ENCODE results near the gene BSND.

BSND gene

DNA sequence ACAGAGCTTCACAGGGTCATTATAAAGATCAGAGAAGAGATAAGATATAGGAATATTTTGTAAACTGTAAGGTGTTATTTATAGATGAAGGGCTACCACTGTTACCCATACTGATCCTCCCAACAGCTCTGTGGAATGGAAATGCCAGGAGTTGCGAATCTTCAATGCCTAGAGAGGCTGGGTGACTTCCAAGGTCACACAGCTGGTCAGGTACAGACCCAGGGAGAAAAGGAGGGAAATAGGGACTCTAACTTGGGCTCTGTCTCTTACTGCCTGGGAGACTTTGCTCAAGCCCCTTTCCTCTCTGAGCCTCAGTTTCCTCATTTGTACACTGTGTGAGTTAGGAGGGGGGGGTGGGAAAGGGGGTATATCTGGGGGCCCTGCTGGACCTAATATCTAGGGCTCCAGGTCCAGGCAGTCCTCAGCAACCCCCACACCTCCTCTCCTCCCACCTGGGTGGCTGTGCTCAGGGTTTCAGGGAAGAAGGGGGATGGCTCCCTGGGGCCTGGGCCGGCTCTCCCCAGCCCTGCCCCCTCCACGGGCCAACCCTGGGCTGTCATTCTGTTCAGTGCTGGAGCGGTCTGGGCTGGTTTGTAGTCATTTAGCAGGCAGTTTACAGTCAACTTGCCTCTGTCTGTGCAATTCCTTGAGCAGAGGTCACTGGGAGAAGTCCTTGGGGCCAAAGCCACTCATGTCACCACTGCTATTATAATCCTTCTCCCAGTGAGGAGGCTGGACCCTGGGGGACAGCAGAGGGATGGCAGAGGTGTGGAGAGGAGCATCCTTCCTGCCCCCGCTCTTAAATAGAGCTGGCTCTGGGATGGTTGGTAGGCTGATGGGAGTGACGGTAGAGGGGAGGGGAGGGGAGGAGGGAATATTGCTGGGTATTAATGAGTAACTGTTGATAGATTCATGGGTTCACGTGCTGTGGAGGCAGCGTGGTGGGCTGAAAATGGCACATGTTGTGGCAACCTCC is 1.7 kb downstream of the BSND start:
- H3K27me3 ChIP-seq (ENCODE audit: control insufficient read depth, insufficient read depth, low read length, poor library complexity, severe bottlenecking) = peaks cover 46% of the 10 kb centered on the region
- no peaks in the 10 kb centered on the region for H3K9me3 ChIP-seq (ENCODE audit: control insufficient read depth, low read length)
- H3K4me1 ChIP-seq (ENCODE audit: control insufficient read depth, insufficient read depth, low read length) = peaks cover under 1% of the 10 kb centered on the region
- no peak overlapping the region for H3K4me3 ChIP-seq (ENCODE audit: insufficient read depth, low read depth, low read length)
- no peak overlapping the region for H3K27ac ChIP-seq (ENCODE audit: insufficient read depth, low read depth, low read length, poor library complexity, severe bottlenecking)
- 68 to 69% methylated on average over 8 of the region's 8 CpGs for WGBS, 2 experiments
- no peaks in the 10 kb centered on the region for H3K36me3 ChIP-seq (ENCODE audit: control insufficient read depth, insufficient read depth, low read length)

DNA sequence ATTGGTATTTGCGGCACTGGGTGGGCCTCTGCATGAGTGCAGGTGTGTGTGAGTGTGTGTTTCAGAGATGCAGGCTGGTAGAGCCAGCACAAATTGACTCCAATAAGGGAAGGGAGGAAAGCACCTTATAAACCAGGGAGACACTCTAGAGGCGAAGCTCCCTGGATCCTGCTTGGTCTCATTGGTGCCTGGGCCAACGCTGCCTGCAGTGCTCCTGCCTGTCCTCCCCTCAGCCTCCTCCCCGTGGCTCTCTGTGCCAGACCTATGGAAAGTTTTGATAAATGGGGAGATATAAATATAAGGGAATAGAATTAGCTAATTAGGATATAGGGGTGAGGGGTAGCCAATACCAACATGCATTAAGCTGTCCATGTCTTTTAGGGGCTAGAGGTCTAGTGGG is 2.6 kb downstream of the BSND start:
- Histone ChIP-seq H3K27ac (ENCODE audit: insufficient read depth, low read depth, low read length, poor library complexity, severe bottlenecking) (no peak overlapping the region), H3K4me1 (ENCODE audit: control insufficient read depth, insufficient read depth, low read length) (no peaks in the 10 kb centered on the region), H3K27me3 (ENCODE audit: control insufficient read depth, insufficient read depth, low read length, poor library complexity, severe bottlenecking) (peaks cover 38% of the 10 kb centered on the region), H3K9me3 (ENCODE audit: control insufficient read depth, low read length) (no peaks in the 10 kb centered on the region), H3K36me3 (ENCODE audit: control insufficient read depth, insufficient read depth, low read length) (no peaks in the 10 kb centered on the region), H3K4me3 (ENCODE audit: insufficient read depth, low read depth, low read length) (no peak overlapping the region)
- 95 to 100% methylated on average over 4 of the region's 4 CpGs for WGBS, 2 experiments

DNA sequence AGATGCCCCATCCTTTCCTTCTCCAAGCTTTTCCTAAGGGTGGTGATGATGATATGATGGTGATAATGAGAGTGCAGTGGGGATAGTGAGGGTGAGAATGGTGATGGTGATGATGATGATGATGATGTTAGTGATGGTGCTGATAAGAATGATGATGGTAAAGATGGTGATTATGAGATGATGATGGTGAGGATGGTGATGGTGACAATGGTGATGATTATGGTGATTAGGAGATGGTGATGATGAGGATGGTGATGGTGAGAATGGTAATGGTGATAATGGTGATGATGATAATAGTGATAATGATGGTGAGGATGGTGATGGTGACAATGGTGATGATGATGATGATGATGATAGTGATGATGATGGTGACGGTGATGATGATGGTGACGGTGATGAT is 4.0 kb downstream of the BSND start:
- Histone ChIP-seq H3K4me1 (ENCODE audit: control insufficient read depth, insufficient read depth, low read length) (no peaks in the 10 kb centered on the region), H3K4me3 (ENCODE audit: insufficient read depth, low read depth, low read length) (no peak overlapping the region), H3K27ac (ENCODE audit: insufficient read depth, low read depth, low read length, poor library complexity, severe bottlenecking) (no peak overlapping the region), H3K36me3 (ENCODE audit: control insufficient read depth, insufficient read depth, low read length) (no peaks in the 10 kb centered on the region), H3K9me3 (ENCODE audit: control insufficient read depth, low read length) (no peaks in the 10 kb centered on the region), H3K27me3 (ENCODE audit: control insufficient read depth, insufficient read depth, low read length, poor library complexity, severe bottlenecking) (peaks cover 24% of the 10 kb centered on the region)
- 81 to 85% methylated on average over 2 of the region's 2 CpGs for WGBS, 2 experiments

DNA sequence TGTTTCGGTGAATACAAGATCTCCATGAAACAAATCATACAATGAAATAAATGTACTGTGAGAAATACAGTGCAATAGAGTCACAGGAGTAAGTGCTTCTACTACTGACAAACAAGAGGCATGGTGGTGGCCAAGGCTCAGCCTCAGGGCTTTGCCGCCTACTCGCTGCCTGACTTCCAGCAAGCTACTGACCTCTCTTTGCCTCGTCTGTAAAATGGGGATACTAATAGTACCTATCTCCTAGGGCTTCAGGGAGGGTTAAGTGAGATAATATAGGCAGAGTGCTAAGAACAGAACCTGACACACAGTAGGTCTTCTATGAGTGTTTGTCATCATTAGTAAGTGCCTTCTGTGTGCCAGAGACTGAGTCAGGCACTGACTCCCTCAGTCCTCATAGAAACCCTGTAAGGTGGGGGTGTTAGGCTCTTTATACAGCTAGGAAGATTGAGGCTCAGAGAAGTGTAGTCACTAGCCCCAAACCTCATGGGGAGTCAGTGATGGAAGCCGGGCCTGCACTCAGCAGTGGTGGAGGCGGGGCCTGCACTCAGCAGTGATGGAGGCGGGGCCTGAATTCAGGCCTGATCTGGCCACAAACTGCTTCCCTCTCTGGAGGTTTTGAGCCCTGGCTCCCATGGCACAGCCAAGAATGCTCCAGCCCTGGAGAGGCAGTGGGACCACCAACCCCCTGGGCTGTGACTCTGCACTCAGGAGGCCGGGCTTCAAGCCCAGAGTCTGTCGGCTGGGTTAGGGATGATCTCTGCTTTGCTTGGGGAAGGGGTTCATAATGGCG is 6.8 kb downstream of the BSND start:
- no peaks in the 10 kb centered on the region for H3K27me3 ChIP-seq (ENCODE audit: control insufficient read depth, insufficient read depth, low read length, poor library complexity, severe bottlenecking)
- H3K9me3 ChIP-seq (ENCODE audit: control insufficient read depth, low read length) = peaks cover 2% of the 10 kb centered on the region
- no peak overlapping the region for H3K4me3 ChIP-seq (ENCODE audit: insufficient read depth, low read depth, low read length)
- WGBS, 2 experiments = 91% methylated on average over 10 of the region's 10 CpGs
- H3K27ac ChIP-seq (ENCODE audit: insufficient read depth, low read depth, low read length, poor library complexity, severe bottlenecking) = no peak overlapping the region
- no peaks in the 10 kb centered on the region for H3K4me1 ChIP-seq (ENCODE audit: control insufficient read depth, insufficient read depth, low read length)
- H3K36me3 ChIP-seq (ENCODE audit: control insufficient read depth, insufficient read depth, low read length) = no peaks in the 10 kb centered on the region

DNA sequence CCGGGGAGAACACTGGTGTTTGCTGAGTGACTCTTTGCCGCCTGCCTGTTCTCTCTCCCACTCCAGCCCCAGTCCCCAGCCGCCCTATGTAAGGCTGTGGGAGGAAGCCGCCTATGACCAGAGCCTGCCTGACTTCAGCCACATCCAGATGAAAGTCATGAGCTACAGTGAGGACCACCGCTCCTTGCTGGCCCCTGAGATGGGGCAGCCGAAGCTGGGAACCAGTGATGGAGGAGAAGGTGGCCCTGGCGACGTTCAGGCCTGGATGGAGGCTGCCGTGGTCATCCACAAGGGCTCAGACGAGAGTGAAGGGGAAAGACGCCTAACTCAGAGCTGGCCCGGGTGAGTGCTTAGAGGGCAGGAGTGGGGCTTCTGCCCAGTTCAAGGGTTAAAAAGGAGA is 8.2 kb downstream of the BSND start:
- H3K27me3 ChIP-seq (ENCODE audit: control insufficient read depth, insufficient read depth, low read length, poor library complexity, severe bottlenecking) = no peaks in the 10 kb centered on the region
- H3K9me3 ChIP-seq (ENCODE audit: control insufficient read depth, low read length) = peaks cover 2% of the 10 kb centered on the region
- WGBS, 2 experiments = 92 to 95% methylated on average over 12 of the region's 12 CpGs
- no peak overlapping the region for H3K27ac ChIP-seq (ENCODE audit: insufficient read depth, low read depth, low read length, poor library complexity, severe bottlenecking)
- H3K4me3 ChIP-seq (ENCODE audit: insufficient read depth, low read depth, low read length) = no peak overlapping the region
- H3K4me1 ChIP-seq (ENCODE audit: control insufficient read depth, insufficient read depth, low read length) = no peaks in the 10 kb centered on the region
- H3K36me3 ChIP-seq (ENCODE audit: control insufficient read depth, insufficient read depth, low read length) = no peaks in the 10 kb centered on the region

DNA sequence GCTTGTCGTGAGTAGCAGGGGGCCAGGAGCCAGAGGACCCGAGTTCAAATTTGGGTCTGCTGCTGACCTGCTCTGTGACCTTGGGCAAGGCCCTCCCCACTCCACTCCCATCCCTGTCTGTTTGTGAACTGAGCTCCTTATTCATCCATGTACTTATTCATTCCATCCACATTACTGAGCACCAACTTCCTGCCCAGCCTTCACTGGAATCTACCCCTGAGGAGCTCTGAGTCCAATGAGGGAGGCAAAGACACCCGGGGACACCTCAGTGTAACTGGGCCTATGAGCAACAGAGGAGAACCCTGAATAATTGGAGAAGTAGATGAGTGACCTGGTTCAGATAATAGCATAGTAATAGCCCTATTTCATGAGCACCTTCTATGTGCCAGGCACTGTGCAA is 8.9 kb downstream of the BSND start:
- Histone ChIP-seq H3K4me3 (ENCODE audit: insufficient read depth, low read depth, low read length) (no peak overlapping the region), H3K9me3 (ENCODE audit: control insufficient read depth, low read length) (peaks cover 2% of the 10 kb centered on the region), H3K27ac (ENCODE audit: insufficient read depth, low read depth, low read length, poor library complexity, severe bottlenecking) (no peak overlapping the region), H3K27me3 (ENCODE audit: control insufficient read depth, insufficient read depth, low read length, poor library complexity, severe bottlenecking) (no peaks in the 10 kb centered on the region), H3K36me3 (ENCODE audit: control insufficient read depth, insufficient read depth, low read length) (no peaks in the 10 kb centered on the region), H3K4me1 (ENCODE audit: control insufficient read depth, insufficient read depth, low read length) (no peaks in the 10 kb centered on the region)
- 90 to 93% methylated on average over 3 of the region's 3 CpGs for WGBS, 2 experiments

DNA sequence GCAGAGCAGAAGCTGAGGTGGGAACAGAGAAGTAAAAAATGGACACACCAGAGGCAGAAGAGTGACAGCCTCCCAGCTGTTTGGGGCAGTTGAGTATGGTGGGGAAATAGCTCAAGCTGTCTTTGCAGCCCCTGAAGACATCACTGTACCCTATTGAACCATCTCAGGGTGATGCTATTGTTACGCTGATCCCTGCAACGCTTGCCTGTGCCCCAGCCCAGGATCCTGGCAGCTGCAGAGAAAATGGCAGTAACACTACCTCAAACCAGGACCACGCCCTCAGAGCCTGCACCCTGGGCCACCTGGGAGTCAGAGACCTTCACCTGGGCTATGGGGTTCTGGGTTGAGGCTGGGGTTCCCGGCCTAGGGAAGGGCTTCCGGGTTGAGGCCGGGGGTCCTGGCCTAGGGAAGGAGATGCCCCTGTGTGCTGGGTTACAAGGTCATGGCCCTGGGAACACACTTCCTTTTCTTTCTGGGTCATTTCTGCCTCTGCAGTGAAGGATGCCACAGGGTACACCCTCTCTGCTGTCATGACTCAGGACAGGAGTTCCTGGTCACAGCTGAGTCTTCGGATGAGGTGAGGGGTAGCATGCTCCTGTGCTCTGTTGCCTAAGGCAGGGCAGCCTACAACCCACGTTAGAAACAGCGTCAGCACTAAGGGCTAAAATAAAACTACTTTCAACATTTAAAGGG is 11.6 kb downstream of the BSND start:
- 76 to 83% methylated on average over 9 of the region's 9 CpGs for WGBS, 2 experiments
- H3K27me3 ChIP-seq (ENCODE audit: control insufficient read depth, insufficient read depth, low read length, poor library complexity, severe bottlenecking) = no peaks in the 10 kb centered on the region
- H3K4me1 ChIP-seq (ENCODE audit: control insufficient read depth, insufficient read depth, low read length) = no peaks in the 10 kb centered on the region
- no peak overlapping the region for H3K27ac ChIP-seq (ENCODE audit: insufficient read depth, low read depth, low read length, poor library complexity, severe bottlenecking)
- H3K9me3 ChIP-seq (ENCODE audit: control insufficient read depth, low read length) = peaks cover 2% of the 10 kb centered on the region
- H3K36me3 ChIP-seq (ENCODE audit: control insufficient read depth, insufficient read depth, low read length) = no peaks in the 10 kb centered on the region
- no peak overlapping the region for H3K4me3 ChIP-seq (ENCODE audit: insufficient read depth, low read depth, low read length)

DNA sequence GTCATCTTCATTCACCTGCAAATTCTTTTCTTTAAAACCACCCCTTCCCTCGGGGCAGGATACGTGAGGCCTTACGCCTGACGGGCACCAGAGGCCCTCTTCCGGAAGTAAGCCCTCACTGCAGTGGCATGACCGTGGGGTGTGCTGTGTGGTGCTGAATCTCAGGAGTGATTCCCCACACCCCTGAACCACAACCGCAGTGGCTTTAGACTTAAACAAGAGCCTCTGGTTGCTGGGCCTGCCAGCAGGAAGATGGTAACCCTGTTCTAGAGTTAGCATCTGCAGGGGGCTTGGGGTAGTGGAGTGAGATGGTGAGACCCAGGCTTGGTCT is 12.1 kb downstream of the BSND start:
- Histone ChIP-seq H3K27me3 (ENCODE audit: control insufficient read depth, insufficient read depth, low read length, poor library complexity, severe bottlenecking) (no peaks in the 10 kb centered on the region), H3K4me3 (ENCODE audit: insufficient read depth, low read depth, low read length) (no peak overlapping the region), H3K36me3 (ENCODE audit: control insufficient read depth, insufficient read depth, low read length) (no peaks in the 10 kb centered on the region), H3K9me3 (ENCODE audit: control insufficient read depth, low read length) (peaks cover 2% of the 10 kb centered on the region), H3K27ac (ENCODE audit: insufficient read depth, low read depth, low read length, poor library complexity, severe bottlenecking) (no peak overlapping the region), H3K4me1 (ENCODE audit: control insufficient read depth, insufficient read depth, low read length) (no peaks in the 10 kb centered on the region)
- WGBS, 2 experiments = 81 to 87% methylated on average over 7 of the region's 7 CpGs

DNA sequence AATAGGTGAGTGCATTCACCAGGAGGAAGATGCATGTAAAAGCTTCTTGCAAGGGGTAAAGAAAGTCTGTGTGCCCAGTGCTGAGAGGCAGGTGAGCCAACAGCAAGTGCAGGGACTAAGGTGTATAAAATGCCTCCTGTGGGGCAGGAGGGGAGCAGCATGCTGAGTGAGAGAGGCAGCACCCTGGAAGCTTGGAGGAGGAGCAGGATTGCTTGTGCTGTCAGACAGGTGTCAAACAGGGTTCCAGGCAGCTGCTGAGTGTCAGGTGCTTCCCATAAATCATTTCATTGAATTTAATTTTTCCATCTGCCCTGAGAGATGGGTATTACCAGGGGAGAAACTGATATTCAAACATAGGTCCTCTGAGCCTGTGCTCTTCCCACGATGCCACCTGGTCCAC is 13.9 kb downstream of the BSND start:
- Histone ChIP-seq H3K27me3 (ENCODE audit: control insufficient read depth, insufficient read depth, low read length, poor library complexity, severe bottlenecking) (no peaks in the 10 kb centered on the region), H3K27ac (ENCODE audit: insufficient read depth, low read depth, low read length, poor library complexity, severe bottlenecking) (no peak overlapping the region), H3K4me3 (ENCODE audit: insufficient read depth, low read depth, low read length) (no peak overlapping the region), H3K9me3 (ENCODE audit: control insufficient read depth, low read length) (peaks cover 2% of the 10 kb centered on the region), H3K36me3 (ENCODE audit: control insufficient read depth, insufficient read depth, low read length) (no peaks in the 10 kb centered on the region), H3K4me1 (ENCODE audit: control insufficient read depth, insufficient read depth, low read length) (no peaks in the 10 kb centered on the region)
- WGBS, 2 experiments = 91 to 100% methylated on average over 1 of the region's 1 CpG

DNA sequence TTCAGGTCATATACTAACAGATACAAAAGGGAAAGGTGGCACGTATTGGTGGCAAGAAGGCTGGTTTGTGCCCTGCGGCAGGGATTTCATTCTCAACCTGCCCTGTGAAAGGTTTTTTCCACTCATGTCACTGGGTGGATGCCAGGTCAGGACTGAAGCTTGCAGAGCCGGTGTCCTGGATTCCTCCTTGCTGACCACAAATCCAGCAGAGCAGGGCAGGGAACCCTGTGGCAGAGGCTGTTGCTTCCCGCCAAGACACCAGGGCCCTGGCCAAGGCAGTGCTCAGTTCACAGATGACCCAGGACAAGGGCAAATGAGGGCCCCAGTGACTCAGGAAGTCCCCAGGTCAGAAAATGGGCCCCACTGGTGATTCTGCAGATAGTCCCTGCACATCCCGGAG is 16.4 kb downstream of the BSND start:
- Histone ChIP-seq H3K36me3 (ENCODE audit: control insufficient read depth, insufficient read depth, low read length) (no peaks in the 10 kb centered on the region), H3K27ac (ENCODE audit: insufficient read depth, low read depth, low read length, poor library complexity, severe bottlenecking) (no peak overlapping the region), H3K4me3 (ENCODE audit: insufficient read depth, low read depth, low read length) (no peak overlapping the region), H3K27me3 (ENCODE audit: control insufficient read depth, insufficient read depth, low read length, poor library complexity, severe bottlenecking) (no peaks in the 10 kb centered on the region), H3K9me3 (ENCODE audit: control insufficient read depth, low read length) (no peaks in the 10 kb centered on the region), H3K4me1 (ENCODE audit: control insufficient read depth, insufficient read depth, low read length) (no peaks in the 10 kb centered on the region)
- WGBS, 2 experiments = 96% methylated on average over 5 of the region's 5 CpGs
